Smooth muscle cell of the umbilical artery (primary cell): ENCODE data around the gene TMEM40. TPM values are rescaled to one million over a fixed set of nuclear protein-coding genes. Genes with fewer than 3 reads are reported as not detected.

Experiments used
- total RNA-seq: library from RNA; depleted of rRNA; stranded (reverse); fragments of >200 nt; gene quantifications from 2 replicates; pipeline ENCODE4 v1.2.3, GENCODE V29; 2014

Gene TMEM40
- not detected in 2 replicates for total RNA-seq

GRCh38 chr3:12759097-12759679, at the start of gene TMEM40:
Gene TMEM40 (minus strand): TSS chr3:12759259. CDS start chr3:12749832, 9,427 bp downstream.

GRCh38 chr3:12796171-12797123, 37.4 kb upstream of the TMEM40 start, which contains the start of gene CAND2:
Gene CAND2 (plus strand): TSS chr3:12796680. CDS start chr3:12796721, 41 bp downstream.

Other genes with a start within 250 kb of the TMEM40 start
- gene MKRN2OS, start 213.8 kb downstream of the TMEM40 start, total RNA-seq, result not detected in 2 replicates
- gene MKRN2, start 202.2 kb downstream of the TMEM40 start, total RNA-seq, result 40.1 and 50.4 TPM in 2 replicates
- gene RAF1, start 95.1 kb downstream of the TMEM40 start, total RNA-seq, result 60.0 and 87.1 TPM in 2 replicates
- 3.2 and 4.5 TPM in 2 replicates for gene CAND2, start 37.4 kb upstream of the TMEM40 start, total RNA-seq
- gene RPL32, start 82.3 kb upstream of the TMEM40 start, total RNA-seq, result 535 and 648 TPM in 2 replicates